ENCODE results near the gene ANKRD33. TPM values are rescaled to one million over a fixed set of nuclear protein-coding genes. Genes with fewer than 3 reads are reported as not detected.

ANKRD33 gene, protein sequence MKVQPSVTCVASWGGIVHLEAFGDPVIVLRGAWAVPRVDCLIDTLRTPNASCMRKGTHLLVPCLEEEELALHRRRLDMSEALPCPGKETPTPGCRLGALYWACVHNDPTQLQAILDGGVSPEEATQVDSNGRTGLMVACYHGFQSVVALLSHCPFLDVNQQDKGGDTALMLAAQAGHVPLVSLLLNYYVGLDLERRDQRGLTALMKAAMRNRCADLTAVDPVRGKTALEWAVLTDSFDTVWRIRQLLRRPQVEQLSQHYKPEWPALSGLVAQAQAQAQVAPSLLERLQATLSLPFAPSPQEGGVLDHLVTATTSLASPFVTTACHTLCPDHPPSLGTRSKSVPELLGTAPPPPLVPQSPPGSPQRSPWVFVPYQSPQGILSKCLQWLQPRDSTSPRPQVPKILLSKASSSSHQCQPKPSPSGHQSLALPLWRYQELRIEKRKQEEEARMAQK
- not detected in 2 replicates for polyA plus RNA-seq (2011; rRNA removed)
- not detected in 2 replicates for polyA minus RNA-seq (2011; rRNA and poly(A)+ RNA removed)

- POLR2A ChIA-PET = no interaction called here
- TF ChIP-seq, protein P1, sequence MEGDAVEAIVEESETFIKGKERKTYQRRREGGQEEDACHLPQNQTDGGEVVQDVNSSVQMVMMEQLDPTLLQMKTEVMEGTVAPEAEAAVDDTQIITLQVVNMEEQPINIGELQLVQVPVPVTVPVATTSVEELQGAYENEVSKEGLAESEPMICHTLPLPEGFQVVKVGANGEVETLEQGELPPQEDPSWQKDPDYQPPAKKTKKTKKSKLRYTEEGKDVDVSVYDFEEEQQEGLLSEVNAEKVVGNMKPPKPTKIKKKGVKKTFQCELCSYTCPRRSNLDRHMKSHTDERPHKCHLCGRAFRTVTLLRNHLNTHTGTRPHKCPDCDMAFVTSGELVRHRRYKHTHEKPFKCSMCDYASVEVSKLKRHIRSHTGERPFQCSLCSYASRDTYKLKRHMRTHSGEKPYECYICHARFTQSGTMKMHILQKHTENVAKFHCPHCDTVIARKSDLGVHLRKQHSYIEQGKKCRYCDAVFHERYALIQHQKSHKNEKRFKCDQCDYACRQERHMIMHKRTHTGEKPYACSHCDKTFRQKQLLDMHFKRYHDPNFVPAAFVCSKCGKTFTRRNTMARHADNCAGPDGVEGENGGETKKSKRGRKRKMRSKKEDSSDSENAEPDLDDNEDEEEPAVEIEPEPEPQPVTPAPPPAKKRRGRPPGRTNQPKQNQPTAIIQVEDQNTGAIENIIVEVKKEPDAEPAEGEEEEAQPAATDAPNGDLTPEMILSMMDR (IDR thresholded peaks at IDR 0.05; ENCODE audit: insufficient read depth, low read depth, low read length) = no peak
- no peak for DNase-seq (ENCODE audit: low read depth)
- H3K27me3 ChIP-seq (ENCODE audit: control insufficient read depth, insufficient read depth, low read length) = no peaks in the 10 kb centered on the region
- no peaks in the 10 kb centered on the region for H3K36me3 ChIP-seq (ENCODE audit: control insufficient read depth, insufficient read depth, low read length)
- CTCF ChIA-PET = interaction anchor here (0.7 to 3.0 kb wide), 5 partner anchors 13 to 465 kb away, joined by 3 to 28 read pairs (median 4); no protein-coding TSS in a partner anchor
- H3K4me3 ChIP-seq (ENCODE audit: low read depth, low read length) = no peak within 1 kb of the TSS
Measured at GRCh38 chr12:51887476-51888315, at the start of gene ANKRD33. Gene ANKRD33, plus strand, starts transcription at chr12:51888103. Its CDS starts 84 bp downstream, at chr12:51888187.

DNA sequence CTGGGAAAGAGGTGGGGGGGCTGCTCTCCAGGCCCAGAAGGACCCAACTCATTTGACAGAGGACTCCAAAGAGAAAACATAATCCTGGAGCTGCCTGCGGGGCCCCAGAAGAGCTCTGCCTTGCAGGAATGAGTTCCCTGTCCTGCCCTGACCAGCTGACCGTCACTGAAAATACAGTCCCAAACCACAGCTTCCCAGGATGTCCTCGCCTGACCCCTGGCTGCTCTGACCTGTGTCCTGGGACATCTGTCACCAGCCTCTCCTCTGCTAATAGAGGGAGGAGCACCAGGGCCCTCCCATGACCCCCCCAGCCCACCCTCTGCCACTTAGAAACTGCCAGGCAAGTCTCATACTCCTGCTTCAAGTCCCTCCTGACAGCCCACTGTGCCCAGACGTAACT, 49.1 kb upstream of the ANKRD33 start:
- ChIA-PET CTCF (interaction anchor here (0.5 to 2.4 kb wide), 4 partner anchors 15 to 418 kb away, joined by 3 to 9 read pairs (median 6); no protein-coding TSS in a partner anchor), POLR2A (no interaction called here)
- TF ChIP-seq, protein P1 (IDR thresholded peaks at IDR 0.05; ENCODE audit: insufficient read depth, low read depth, low read length) = no peak
- Histone ChIP-seq H3K36me3 (ENCODE audit: control insufficient read depth, insufficient read depth, low read length) (no peaks in the 10 kb centered on the region), H3K4me3 (ENCODE audit: low read depth, low read length) (no peak overlapping the region), H3K27me3 (ENCODE audit: control insufficient read depth, insufficient read depth, low read length) (peaks cover 45% of the 10 kb centered on the region)
- DNase-seq (ENCODE audit: low read depth) = no peak

GRCh38 chr12:51839310-51839947, 48.5 kb upstream of the ANKRD33 start:
- H3K36me3 ChIP-seq (ENCODE audit: control insufficient read depth, insufficient read depth, low read length) = no peaks in the 10 kb centered on the region
- H3K27me3 ChIP-seq (ENCODE audit: control insufficient read depth, insufficient read depth, low read length) = peaks cover 41% of the 10 kb centered on the region
- ChIA-PET POLR2A (no interaction called here), CTCF (interaction anchor here (0.5 to 1.6 kb wide), 3 partner anchors 16 to 418 kb away, joined by 3 to 7 read pairs (median 4); no protein-coding TSS in a partner anchor)
- TF ChIP-seq, protein P1 (IDR thresholded peaks at IDR 0.05; ENCODE audit: insufficient read depth, low read depth, low read length) = no peak
- H3K4me3 ChIP-seq (ENCODE audit: low read depth, low read length) = no peak overlapping the region
- no peak for DNase-seq (ENCODE audit: low read depth)

DNA sequence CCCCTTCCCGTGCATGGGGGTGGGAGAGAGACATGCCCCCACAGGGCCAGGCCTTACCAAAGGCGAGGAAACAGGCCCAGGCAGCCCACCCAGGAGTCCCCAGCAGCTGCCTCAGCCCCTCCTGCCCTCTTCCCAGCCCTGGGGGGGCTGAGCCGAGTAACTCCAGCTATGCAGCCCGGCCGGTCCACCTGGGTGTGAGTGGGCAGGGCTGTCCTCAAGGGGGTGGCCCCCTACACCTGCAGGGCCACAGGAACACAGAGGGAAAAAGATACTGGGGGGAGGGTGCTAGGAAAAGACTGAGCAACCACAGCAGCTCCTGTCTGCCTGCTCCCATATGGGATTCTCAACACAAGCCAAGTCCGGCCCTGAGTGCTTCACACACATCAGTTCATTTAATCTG, 46.9 kb upstream of the ANKRD33 start:
- peaks cover 51% of the 10 kb centered on the region for H3K27me3 ChIP-seq (ENCODE audit: control insufficient read depth, insufficient read depth, low read length)
- DNase-seq (ENCODE audit: low read depth) = no peak
- no peaks in the 10 kb centered on the region for H3K36me3 ChIP-seq (ENCODE audit: control insufficient read depth, insufficient read depth, low read length)
- CTCF ChIA-PET = interaction anchor here (1.5 to 1.7 kb wide), 4 partner anchors 8 to 83 kb away, joined by 3 to 5 read pairs (median 4); no protein-coding TSS in a partner anchor
- TF ChIP-seq, protein P1 (IDR thresholded peaks at IDR 0.05; ENCODE audit: insufficient read depth, low read depth, low read length) = no peak
- POLR2A ChIA-PET = no interaction called here
- H3K4me3 ChIP-seq (ENCODE audit: low read depth, low read length) = no peak overlapping the region

All from BJ (cell line).